Sigmoid colon (tissue), 7 donors: ENCODE data around the gene RUNX1. TPM values are rescaled to one million over a fixed set of nuclear protein-coding genes. Genes with fewer than 3 reads are reported as not detected.

Experiments
- DNase-seq: peaks from one replicate; pipeline ENCODE4 v3.0.0-alpha.2; 2019
- H3K27ac ChIP-seq, 4 donors: fragments of 200-600 bp; sonication (generic); one replicate each; pipeline ENCODE4 v1.5.1; 2016 to 2019; ENCODE audit warnings: mild to moderate bottlenecking in 1 of 4
- H3K27me3 ChIP-seq, 3 donors: fragments of 200-600 bp; sonication (generic); one replicate each; pipeline ENCODE4 v1.5.1; 2019; ENCODE audit warnings: mild to moderate bottlenecking in 1 of 3
- H3K36me3 ChIP-seq, 4 donors: fragments of 200-600 bp; sonication (generic); one replicate each; pipeline ENCODE4 v1.5.1; 2016 to 2019
- H3K4me1 ChIP-seq, 4 donors: fragments of 200-600 bp; sonication (generic); one replicate each; pipeline ENCODE4 v1.5.1; 2017 to 2019
- H3K4me3 ChIP-seq, 4 donors: fragments of 200-600 bp; sonication (generic); one replicate each; pipeline ENCODE4 v1.5.1; 2017 to 2019; ENCODE audit warnings: mild to moderate bottlenecking in 2 of 4, moderate library complexity in 1 of 4
- H3K9me3 ChIP-seq, 4 donors: fragments of 200-600 bp in 3 of 4; sonication (generic) in 3 of 4; one replicate each; pipeline versions ENCODE4 v1.5.1 to v1.6.1; 2013 to 2019
- CTCF ChIP-seq, 4 experiments: fragments of 450-650 bp in 3 of 4; fragments of 200-600 bp in 1 of 4; IDR thresholded peaks; one replicate each; pipeline ENCODE4 v1.5.1; 2016 to 2019; ENCODE audit warnings: antibody characterized with exemption in 4 of 4, mild to moderate bottlenecking in 3 of 4, moderate library complexity in 2 of 4
- EP300 ChIP-seq, 4 donors: sonication (generic); formaldehyde crosslinking; IDR thresholded peaks; one replicate each; pipeline ENCODE4 v1.6.1; 2017; ENCODE audit warnings: antibody characterized with exemption in 4 of 4
- POLR2A ChIP-seq, 2 donors: fragments of 450-650 bp; IDR thresholded peaks; one replicate each; pipeline ENCODE4 v1.6.1; 2016; ENCODE audit warnings: antibody characterized with exemption in 2 of 2, mild to moderate bottlenecking in 2 of 2, moderate library complexity in 2 of 2
- POLR2AphosphoS5 ChIP-seq, 4 donors: sonication (generic); formaldehyde crosslinking; IDR thresholded peaks; one replicate each; pipeline ENCODE4 v1.6.1; 2017; ENCODE audit warnings: antibody characterized with exemption in 4 of 4
- WGBS, 2 donors: extraction: QIAGEN DNeasy Blood & Tissue Kit; methylation state at CpG; one replicate each; pipeline ENCODE4 v1.1.7; 2013; 5-methylcytosine and 5-hydroxymethylcytosine counted together
- intact Hi-C: fragments of 100-400 bp; cut with DNase I; formaldehyde crosslinking; loops from one replicate; pipeline ENCODE4 v1.15.1; 2023
- polyA plus RNA-seq, 3 donors: library from polyadenylated mRNA; stranded (reverse); fragments of 200-250 nt; gene quantifications; one replicate each; pipeline ENCODE4 v1.2.3, GENCODE V29; 2013
- total RNA-seq, 4 donors: library from RNA; depleted of rRNA; stranded (reverse); fragments of >200 nt; gene quantifications; one replicate each; pipeline ENCODE4 v1.1.0, GENCODE V29; 2016
- donor health status: healthy with polysubstance abuse.
- donor health status: Bipolar disorder and iron deficiency.
- donor health status: healthy.

Gene RUNX1
- total and polyA plus RNA-seq, 7 donors: 2.8 to 23.3 (median 7.5) TPM

- Histone ChIP-seq H3K27ac (no peak overlapping the region), H3K4me3 (no peak overlapping the region), H3K9me3 (no peaks in the 10 kb centered on the region), H3K36me3 (no peaks in the 10 kb centered on the region), H3K4me1 (peaks cover 0 to 14% (median 12%) of the 10 kb centered on the region in 4 donors), H3K27me3 (no peaks in the 10 kb centered on the region)
- no peak for DNase-seq
- TF ChIP-seq POLR2A (IDR thresholded peaks at IDR 0.05) (no peak), CTCF (IDR thresholded peaks at IDR 0.05) (no peak), POLR2AphosphoS5 (IDR thresholded peaks at IDR 0.05) (no peak), EP300 (IDR thresholded peaks at IDR 0.05) (no peak)
- 78 to 84% methylated on average over 6 of the region's 6 CpGs for WGBS, 2 donors
- intact Hi-C loops: loop anchor here (10.0 kb wide), 1 partner anchor 892 kb away; no protein-coding TSS in a partner anchor
Measured at GRCh38 chr21:35042836-35043235, 6.3 kb downstream of the RUNX1 start.

- Histone ChIP-seq H3K4me1 (peaks cover 0 to 6% (median 4%) of the 10 kb centered on the region in 4 donors), H3K4me3 (no peak overlapping the region), H3K9me3 (no peaks in the 10 kb centered on the region), H3K36me3 (no peaks in the 10 kb centered on the region), H3K27me3 (no peaks in the 10 kb centered on the region), H3K27ac (no peak overlapping the region)
- DNase-seq: no peak
- TF ChIP-seq POLR2AphosphoS5 (IDR thresholded peaks at IDR 0.05): no peak
- TF ChIP-seq POLR2A (IDR thresholded peaks at IDR 0.05): no peak
- no peak for TF ChIP-seq CTCF (IDR thresholded peaks at IDR 0.05)
- TF ChIP-seq EP300 (IDR thresholded peaks at IDR 0.05): no peak
- WGBS, 2 donors: 91 to 95% methylated on average over 4 of the region's 4 CpGs
- intact Hi-C loops: loop anchor here (10.0 kb wide), 1 partner anchor 893 kb away; no protein-coding TSS in a partner anchor
Measured at GRCh38 chr21:35041881-35042280, 7.2 kb downstream of the RUNX1 start.

DNA sequence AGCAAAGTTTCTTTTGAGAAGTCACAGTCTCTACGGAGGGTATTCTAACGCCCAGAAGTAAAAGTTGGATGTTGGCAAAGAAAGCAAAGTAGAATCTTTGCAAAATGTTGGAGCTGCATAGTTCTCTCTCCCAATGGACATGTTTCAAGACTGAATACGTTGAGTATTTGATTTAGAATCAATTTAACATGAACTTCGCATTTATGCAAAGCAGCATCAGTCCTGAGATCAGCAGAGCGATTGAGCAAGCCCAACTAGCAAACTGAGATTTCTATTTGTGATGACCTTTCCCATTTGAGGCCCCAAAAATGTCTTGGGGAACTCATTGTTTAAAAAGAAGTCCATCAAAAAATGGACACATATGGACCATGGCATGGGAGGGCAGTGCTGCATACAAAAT, 8.0 kb downstream of the RUNX1 start:
- no peak overlapping the region for H3K4me3 ChIP-seq
- no peak overlapping the region for H3K27ac ChIP-seq
- H3K27me3 ChIP-seq: no peaks in the 10 kb centered on the region
- H3K9me3 ChIP-seq: no peaks in the 10 kb centered on the region
- H3K4me1 ChIP-seq: no peaks in the 10 kb centered on the region
- intact Hi-C loops: loop anchor here (10.0 kb wide), 1 partner anchor 894 kb away; no protein-coding TSS in a partner anchor
- WGBS, 2 donors: 82 to 95% methylated on average over 5 of the region's 5 CpGs
- no peak for DNase-seq
- TF ChIP-seq POLR2A (IDR thresholded peaks at IDR 0.05) (no peak), POLR2AphosphoS5 (IDR thresholded peaks at IDR 0.05) (no peak), CTCF (IDR thresholded peaks at IDR 0.05) (no peak)
- no peaks in the 10 kb centered on the region for H3K36me3 ChIP-seq

DNA sequence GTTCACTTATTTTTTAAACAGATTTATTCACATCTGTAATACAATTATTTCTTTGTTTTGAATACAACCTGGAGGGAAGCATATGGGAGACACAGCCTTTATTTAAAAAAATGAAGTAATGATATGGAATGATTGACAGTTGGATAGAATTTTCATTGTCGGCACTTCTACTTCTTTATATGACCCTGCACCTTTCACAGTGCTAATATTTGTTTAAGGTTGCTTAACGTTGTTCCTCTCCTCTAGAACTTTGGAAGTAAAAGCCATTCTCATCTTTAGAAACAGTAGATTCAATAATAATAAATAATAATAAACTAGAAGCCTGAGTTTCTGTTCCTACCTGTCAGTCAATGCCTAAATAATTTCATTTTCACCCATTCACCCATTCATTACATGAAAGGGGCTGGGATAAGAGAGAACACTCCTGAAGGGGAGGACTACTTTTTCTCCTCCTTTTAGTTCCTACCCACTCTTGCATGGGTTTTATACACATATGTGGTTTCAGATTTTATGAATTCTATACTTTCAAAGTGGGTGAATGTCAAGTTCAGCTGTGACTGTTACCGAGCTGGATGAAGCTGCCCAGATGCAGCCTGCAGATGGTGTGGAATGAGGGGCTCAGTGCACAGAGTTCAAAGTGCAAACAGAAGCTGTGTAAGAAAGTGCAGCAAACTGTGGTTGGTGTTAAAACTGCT, 9.4 kb downstream of the RUNX1 start:
- 12 to 40% methylated on average over 3 of the region's 3 CpGs for WGBS, 2 donors
- no peaks in the 10 kb centered on the region for H3K36me3 ChIP-seq
- no peaks in the 10 kb centered on the region for H3K9me3 ChIP-seq
- H3K4me3 ChIP-seq: no peak overlapping the region
- intact Hi-C loops: loop anchor here (10.0 kb wide), 1 partner anchor 895 kb away; no protein-coding TSS in a partner anchor
- TF ChIP-seq CTCF (IDR thresholded peaks at IDR 0.05) (no peak), POLR2AphosphoS5 (IDR thresholded peaks at IDR 0.05) (no peak), POLR2A (IDR thresholded peaks at IDR 0.05) (no peak), EP300 (IDR thresholded peaks at IDR 0.05) (no peak)
- H3K27me3 ChIP-seq: no peaks in the 10 kb centered on the region
- H3K27ac ChIP-seq: no peak overlapping the region
- DNase-seq: no peak
- H3K4me1 ChIP-seq: no peaks in the 10 kb centered on the region
